ENCODE data around the gene ZNF48.
A peak's percentile ranks its signal among the peaks of the same experiment; 100 is the strongest.

ZNF48 gene

DNA sequence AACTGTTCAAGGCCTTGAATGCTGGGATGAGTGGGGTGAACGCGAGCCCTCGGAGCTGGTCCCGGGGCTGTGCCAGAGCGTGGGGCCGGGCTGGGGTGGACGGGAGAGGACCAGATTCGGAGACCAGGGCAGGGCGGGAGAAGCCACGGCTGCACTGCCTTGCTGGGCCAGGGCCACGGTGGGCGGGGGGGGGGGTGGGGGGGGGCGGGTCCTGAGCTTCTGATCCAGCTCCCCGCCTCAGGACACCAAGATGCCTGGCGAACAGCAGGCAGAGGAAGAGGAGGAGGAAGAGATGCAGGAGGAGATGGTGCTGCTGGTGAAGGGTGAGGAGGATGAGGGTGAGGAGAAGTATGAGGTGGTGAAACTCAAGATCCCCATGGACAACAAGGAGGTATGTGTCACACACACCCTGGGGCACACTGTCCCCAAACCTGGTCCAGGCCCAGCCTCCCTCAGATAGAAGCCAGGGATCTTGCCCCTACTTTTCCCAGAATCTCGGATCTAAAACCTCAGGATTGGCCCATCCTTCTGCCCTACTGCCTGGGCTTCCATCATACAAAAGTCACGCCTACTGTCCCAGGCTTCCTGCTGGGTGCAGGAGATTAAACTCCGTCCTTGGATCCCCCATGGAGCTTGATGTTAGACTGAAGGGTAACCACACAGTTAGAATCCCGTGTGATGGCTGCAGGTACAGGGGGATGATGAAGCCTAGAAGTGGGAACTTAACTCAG is 12.7 kb downstream of the ZNF48 start:
- no peak for DNase-seq

- DNase-seq = peak; percentile 93
These were observed 14.2 kb downstream of the ZNF48 start for GRCh38 chr16:30409125-30410060.

GRCh38 chr16:30413112-30413806 is 18.0 kb downstream of the ZNF48 start:
- DNase-seq = no peak

DNA sequence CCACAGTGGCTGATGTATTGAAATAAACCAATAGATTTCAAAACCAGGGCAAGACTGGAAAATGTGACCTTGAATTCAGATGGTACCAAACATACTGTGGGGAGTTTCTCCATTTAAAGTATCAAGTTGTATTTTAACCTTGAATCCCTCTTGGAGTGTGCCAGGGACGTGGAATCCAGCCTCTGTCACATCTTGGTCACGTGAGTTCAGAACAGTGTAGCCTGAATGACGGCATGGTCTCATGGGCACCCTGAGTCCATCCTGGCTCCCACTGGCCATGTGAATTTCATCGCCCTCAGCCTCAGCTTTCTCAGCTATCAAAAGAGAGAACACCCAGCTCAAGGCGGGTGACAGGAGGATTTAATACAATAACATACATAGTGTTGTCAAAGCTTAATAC is 18.9 kb downstream of the ZNF48 start:
- DNase-seq = no peak

DNA sequence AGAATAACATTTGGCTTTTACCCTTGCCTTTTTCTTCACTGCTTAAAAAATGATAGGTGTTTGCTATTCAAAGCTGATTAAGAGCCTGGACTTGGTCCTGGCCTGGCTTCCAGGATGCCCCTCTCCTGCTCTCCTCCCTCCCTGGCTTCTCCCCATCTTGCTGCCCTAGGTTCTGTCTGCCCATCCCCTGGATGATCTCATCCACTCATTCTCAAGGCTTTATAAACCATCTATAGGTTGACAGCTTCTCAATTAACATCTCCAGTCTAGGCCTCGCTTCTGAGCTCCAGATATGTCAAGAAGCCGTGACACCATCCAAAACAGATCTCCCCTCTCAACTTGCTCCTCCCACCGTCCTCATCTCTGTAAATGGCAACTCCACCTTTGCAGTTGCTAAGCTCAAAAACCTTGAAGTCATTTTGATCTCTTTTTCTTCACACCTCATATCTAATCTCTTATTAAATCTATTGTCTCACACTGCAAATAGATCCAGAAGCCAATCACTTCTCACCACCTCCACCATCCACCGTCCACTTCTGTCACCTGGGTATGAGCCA is 20.9 kb downstream of the ZNF48 start:
- DNase-seq = no peak

DNA sequence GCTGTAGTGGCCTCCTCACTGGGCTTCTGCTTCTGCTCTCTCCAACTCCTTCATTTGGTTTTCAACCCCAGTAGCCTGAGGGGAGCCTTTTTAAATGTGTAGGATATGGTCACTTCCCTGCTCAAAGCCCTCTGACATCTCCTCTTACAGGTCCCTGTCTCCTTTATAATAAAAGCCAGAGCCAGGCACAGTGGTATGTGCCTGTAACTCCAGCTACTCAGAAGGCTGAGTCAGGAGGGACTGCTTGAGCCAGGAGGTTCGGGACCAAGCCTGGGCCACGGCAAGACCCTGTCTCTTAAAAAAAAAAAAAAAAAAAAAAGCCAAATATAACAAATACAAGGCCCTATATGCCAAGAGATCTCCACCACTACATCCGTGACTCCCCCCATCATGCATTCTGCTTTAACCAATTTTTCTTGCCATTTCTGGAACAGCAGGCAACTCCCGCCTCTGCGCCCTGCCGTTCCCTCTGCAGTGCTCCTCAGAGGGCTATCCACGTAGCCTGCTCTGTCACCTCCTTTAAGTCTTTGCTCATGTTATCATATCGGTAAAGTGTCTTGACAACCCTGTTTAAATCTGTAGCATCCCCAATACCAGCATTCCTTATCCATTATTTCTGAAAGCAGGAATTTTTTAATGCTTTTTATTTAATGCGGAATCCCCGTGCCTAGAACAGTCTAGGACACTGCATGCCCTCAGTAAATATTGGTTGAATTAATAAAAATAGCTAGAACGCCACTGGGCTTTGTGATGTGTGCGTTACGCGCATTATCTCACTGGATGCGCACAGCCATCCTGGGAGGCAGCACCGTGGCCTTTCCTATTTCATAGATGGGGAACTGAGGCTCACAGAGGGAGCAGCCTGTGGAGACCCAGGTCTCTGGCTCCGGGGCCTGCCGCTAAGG is 21.7 kb downstream of the ZNF48 start:
- no peak for DNase-seq

GRCh38 chr16:30417529-30418349 is 22.5 kb downstream of the ZNF48 start:
- DNase-seq = peak; percentile 81

- DNase-seq = no peak
These were observed 23.3 kb downstream of the ZNF48 start for GRCh38 chr16:30418350-30419181.

DNA sequence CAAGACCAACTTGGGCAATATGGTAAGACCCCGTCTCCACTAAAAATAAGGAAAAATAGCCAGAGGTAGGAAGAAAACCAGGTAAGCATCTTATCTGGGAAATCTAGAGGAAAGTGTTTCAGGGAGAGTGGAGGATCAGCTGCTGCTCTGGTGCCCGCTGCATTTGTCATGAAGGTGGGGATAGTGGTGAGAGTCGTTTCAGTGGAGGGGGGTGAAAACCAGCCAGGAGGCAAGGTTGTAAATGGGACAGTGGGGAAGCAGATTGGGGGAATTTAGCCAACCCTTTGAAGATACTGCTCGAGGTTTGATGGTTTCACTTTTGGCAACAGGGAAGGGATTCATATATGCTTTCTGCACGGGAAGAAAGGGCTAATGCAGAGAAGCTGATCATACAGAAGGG is 25.8 kb downstream of the ZNF48 start:
- DNase-seq = no peak

DNA sequence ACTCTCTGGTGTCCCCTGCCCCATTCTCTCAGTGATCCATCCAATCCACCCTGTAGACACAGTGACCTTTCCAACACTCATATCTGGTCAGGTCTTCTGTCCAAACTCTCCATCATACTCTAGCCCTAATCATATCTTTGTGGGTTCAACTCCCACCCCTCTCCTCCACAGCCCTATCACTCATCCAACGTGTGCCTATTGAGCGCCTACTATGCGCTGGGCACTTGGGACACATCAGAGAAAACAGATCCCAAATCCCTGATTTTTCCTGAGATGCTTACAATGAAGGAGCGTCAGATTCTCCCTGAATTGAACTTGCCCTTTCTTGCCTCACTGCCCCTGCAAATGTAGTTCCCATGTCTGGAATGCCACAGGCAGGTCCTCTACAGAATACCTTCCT is 32.8 kb downstream of the ZNF48 start:
- no peak for DNase-seq

DNA sequence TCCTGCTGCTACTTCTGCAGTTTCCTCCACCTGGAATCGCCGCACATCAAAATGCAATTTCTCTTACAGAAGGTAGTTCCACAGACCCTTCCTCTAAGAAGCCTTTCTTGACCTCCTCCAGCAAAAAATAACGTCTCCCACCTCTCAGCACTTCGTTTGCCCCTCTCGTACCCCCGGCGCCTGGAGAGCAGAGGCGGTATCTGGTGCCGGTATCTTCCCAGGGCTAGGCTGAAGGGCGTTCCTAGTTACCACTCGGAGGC is 34.1 kb downstream of the ZNF48 start:
- DNase-seq = no peak

- DNase-seq = peak; percentile 93
These were observed 34.6 kb downstream of the ZNF48 start, which contains the start of gene DCTPP1 for GRCh38 chr16:30429678-30430427. Gene DCTPP1 (minus strand): TSS chr16:30430030. CDS start chr16:30429980, 50 bp downstream.

- no peak for DNase-seq
These were observed 35.3 kb downstream of the ZNF48 start for GRCh38 chr16:30430428-30430970.

DNA sequence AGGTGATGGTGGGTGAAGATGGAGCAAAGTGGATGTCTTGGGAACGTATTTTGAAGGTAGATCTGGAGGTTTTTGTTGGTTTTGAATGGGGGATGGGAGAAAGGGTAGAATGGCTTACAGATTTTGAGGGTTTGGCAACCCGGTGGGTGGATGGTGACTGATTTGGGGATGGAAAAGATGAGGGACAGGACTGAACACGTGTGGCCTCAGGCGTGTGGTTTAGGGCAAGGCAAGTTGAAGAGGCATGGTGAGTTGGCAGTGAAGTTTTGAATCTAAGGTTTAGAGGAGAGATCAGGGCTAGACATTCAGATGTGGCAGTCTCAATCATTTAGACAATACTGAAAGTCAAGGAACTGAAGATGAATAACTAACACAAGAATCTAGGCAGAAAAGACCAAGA is 39.6 kb downstream of the ZNF48 start:
- no peak for DNase-seq

- DNase-seq = no peak
These were observed 42.4 kb downstream of the ZNF48 start for GRCh38 chr16:30437511-30438046.

DNA sequence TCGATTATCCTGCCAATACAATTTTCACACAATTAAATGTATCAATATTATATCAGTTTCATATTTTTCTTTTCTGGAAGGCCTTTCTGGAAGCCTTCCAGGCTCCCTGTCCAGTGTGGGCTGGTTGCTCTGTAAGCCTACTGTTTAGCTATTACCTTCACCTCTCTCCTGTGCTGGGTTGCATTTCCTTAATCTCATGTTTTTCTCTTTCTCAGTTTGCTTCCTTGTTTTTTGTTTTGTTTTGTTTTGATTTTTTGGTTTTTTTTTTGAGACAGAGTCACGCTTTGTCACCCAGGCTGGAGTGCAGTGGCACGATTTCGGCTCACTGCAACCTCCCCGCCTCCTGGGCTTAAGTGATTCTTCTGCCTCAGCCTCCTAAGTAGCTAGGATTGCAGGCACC is 43.6 kb downstream of the ZNF48 start:
- no peak for DNase-seq

DNA sequence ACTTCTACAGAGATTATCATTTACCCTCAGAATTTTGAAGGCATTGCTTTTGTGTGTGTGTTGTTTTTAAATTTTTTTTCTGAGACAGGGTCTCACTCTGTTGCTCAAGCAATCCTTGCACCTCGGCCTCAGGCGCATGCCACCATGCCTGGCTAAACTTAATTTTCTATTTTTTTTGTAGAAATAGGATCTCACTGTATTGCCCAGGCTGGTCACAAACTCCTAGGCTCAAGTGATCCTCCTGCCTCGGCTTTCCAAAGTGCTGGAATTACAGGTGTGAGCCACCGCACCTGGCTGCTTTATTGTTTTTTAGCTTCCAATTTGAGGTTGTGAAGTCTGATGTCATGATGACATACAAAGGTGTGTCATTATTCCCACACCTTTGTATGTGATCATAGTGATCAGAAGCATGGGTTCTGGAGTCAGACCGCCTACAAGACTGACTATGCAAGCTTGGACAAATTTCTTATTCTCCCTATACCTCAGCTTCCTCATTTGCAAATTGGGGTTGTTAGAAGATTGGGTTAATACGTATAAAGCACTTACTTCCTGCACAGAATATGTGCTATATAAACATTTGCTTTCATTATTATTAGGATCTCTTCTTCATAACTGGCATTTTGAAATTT is 44.6 kb downstream of the ZNF48 start:
- no peak for DNase-seq

GRCh38 chr16:30443631-30444030 is 48.4 kb downstream of the ZNF48 start:
- DNase-seq = no peak

All from effector CD4-positive, alpha-beta T cell (primary cell).